ENCODE results near the gene GDF10.

GRCh38 chr10:47303105-47303504 is 3.1 kb downstream of the GDF10 start:
- no peak for TF ChIP-seq CTCF (IDR thresholded peaks at IDR 0.05; ENCODE audit: extremely low read depth in 1 of 2, insufficient read depth in 1 of 2, low read depth in 1 of 2, low read length in 2 of 2)
- no peak for TF ChIP-seq EZH2 (IDR thresholded peaks at IDR 0.05; ENCODE audit: borderline replicate concordance, low read depth, low read length, severe bottlenecking)
- no peak for TF ChIP-seq POLR2AphosphoS5 (IDR thresholded peaks at IDR 0.05; ENCODE audit: insufficient read depth, low read depth, low read length)
- no peak for TF ChIP-seq POLR2A (IDR thresholded peaks at IDR 0.05; ENCODE audit: low read depth, low read length)
- no peak for TF ChIP-seq MAX (IDR thresholded peaks at IDR 0.05; ENCODE audit: insufficient read depth, insufficient read length)
